Stimulated activated CD8-positive, alpha-beta memory T cell treated with anti-CD3 and anti-CD28 coated beads, Interleukin-2, amount 100 ng/mL, for 48 hours (primary cell): ENCODE measurements around the gene FGGY.

Experiments used
- DNase-seq, 2 donors: peaks; one replicate each; pipeline ENCODE4 v3.0.0-alpha.2; 2020; ENCODE audit warnings: low read depth in 2 of 2

FGGY gene

GRCh38 chr1:59414406-59415133 lies 117.7 kb downstream of the FGGY start:
- DNase-seq, result no peak

DNA sequence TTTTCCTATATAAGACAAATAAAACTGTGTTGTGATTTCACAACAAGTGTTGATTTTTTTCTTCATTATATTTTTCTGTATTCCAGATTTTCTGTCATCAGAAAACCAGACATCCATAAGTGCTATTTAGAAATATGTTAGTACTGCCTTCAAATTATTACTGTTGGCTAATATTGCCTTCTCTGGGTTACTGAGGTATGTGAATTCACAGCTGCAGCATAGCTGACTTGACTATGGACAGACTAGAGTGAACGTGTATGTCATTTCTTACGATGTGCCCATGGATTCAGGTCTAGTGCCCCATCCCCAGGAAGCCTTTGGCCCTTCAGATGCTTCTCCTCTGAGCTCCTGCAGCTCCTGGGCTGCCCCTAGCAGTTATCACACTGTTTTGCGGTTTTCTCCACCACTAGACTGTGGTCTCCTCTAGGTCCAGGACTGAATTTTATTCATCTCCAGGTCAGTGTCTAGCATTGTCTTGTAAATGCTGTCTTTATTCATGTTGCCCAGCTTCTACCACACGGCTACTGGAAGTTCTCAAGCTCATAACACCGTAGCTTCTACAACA lies 118.5 kb downstream of the FGGY start:
- DNase-seq, result no peak

DNA sequence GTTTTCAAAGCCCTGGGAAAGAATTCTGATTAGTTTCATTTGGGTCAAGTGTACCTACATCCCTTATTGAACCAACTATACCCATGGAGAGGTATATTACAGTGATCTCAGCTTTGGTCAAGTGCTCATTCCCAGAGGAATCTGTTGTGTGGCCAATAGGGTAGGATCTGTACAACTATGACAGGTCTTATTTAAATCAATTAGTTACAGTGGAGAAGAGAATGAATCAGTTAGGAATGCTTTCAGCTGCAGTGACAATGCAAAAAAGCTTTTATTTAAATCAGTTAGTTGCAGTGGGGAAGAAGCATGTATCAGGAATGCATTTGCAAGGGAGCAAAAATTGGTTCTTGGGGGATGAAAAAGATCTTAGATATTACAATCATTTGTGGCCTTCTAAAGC lies 119.0 kb downstream of the FGGY start:
- no peak for DNase-seq

DNA sequence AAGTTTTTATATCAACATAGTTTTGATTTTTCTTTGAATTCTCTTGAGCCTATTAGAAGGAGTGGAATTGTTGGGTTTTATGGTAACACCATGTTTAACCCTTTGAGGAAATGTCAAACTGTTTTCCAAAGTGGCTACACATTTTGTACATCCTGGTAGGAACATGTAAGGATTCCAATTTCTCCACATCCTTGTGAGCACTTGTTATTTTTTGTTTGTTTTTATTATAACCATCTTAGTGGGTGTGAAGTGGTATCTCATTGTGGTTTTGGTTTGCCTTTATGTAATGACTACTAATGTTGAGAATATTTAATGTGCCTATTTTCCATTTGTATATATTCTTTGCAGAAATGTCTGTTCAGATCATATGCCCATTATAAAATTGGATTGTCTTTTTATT lies 120.5 kb downstream of the FGGY start:
- no peak for DNase-seq

- no peak for DNase-seq
Measured at GRCh38 chr1:59418363-59419144, 121.7 kb downstream of the FGGY start.

- no peak for DNase-seq
Measured at GRCh38 chr1:59419361-59420140, 122.7 kb downstream of the FGGY start.

DNA sequence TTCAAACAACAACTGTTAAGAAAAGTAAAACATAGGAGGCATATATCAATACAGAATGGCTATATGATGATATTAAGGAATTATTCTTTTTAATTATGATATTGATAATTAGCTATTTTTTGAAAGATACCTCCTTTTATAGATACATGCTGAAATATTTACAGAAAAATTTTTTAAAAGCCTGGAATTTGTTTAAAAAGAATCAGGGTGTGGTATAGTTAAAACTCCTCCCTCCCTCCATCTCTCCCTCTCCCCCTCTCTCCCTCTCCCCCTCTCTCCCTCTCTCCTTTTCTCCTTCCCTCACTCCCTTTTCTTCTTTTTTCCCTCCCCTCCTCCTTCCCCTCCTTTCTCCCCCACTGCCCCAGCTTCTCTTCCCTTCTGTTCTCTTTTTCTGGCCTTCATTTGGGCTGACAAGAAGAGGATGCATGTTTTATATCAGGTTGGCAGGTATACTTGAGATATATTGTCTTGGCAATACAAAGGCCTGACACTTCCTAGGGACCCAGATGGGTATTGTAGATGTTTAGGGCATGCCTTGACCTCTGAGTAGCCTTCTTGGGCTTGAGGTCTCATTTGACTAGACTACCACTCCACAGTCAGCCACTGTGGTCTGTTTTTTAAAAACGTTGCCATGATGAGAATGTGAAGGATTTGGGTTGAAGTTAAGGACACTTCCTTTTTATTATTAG lies 124.5 kb downstream of the FGGY start:
- no peak for DNase-seq

DNA sequence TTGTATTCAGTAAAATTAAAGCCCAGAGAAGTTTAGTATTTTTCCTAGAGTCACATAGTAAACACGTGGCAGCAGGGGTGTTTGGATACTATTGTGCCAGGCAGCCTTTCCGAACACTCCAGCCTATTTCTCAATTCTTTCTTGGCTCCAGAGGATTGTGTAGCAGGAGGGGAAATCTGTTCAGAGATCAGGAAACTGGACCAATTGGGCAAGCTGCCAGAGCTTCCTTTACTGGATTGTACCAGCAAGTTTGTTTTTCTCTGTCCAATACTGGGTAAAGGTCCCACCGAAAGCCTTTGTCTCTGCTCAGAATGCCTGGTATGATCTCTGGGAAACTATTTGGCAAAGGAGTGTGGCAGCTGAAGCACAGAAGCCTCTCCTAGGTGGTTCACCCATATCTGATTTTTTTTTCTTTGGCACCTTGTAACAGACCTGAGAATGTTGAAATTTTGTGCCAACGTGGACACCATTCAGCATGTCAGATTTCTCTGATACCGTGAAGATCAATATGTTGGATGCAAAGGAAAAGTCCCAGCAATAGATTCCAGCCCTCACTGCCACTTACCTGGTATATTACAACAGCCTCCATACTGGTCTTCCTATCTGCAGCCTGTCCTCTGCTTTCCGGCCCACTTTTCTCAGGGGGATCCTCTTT lies 126.2 kb downstream of the FGGY start:
- no peak for DNase-seq

- no peak for DNase-seq
Measured at GRCh38 chr1:59427155-59427554, 130.3 kb downstream of the FGGY start.

DNA sequence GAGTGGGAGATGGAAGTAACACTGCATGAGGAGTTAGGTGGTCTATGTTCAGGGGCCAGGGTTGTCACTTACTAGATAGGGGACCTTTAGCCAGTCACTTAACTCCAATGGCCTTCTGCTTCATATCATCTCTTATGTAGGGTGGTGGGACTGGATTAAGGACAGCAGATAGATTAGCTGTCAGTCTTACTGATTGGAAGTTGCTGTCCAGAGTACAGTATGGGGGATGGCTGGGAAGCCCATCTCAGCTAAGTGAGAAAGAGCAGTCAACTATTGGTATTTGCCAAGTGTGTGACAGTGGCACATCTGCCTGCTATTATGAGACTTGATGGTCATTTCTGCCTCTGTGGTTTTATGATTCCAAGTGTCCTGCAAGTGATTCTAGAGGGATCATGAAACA lies 130.9 kb downstream of the FGGY start:
- DNase-seq, result no peak

- no peak for DNase-seq
Measured at GRCh38 chr1:59428828-59429227, 131.9 kb downstream of the FGGY start.

DNA sequence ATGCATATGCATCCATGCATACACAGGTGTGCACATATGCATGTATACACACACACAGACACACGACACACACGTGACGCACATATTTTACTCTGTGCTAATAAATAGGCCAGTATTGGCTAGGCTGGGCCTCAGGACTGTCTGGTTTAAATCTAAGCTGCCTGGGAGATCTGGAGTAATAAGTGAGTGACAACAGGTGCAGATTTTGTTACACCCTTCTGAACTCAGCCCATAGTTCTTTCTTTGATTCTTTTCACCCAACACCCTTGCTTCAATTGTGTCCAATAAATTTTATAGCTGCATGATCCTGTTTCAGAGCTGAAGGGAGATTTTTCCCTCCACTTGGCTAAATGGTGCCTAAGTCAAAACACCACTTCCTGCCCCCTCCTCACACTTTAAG lies 132.8 kb downstream of the FGGY start:
- no peak for DNase-seq

- DNase-seq, result no peak
Measured at GRCh38 chr1:59431566-59432294, 134.8 kb downstream of the FGGY start.

DNA sequence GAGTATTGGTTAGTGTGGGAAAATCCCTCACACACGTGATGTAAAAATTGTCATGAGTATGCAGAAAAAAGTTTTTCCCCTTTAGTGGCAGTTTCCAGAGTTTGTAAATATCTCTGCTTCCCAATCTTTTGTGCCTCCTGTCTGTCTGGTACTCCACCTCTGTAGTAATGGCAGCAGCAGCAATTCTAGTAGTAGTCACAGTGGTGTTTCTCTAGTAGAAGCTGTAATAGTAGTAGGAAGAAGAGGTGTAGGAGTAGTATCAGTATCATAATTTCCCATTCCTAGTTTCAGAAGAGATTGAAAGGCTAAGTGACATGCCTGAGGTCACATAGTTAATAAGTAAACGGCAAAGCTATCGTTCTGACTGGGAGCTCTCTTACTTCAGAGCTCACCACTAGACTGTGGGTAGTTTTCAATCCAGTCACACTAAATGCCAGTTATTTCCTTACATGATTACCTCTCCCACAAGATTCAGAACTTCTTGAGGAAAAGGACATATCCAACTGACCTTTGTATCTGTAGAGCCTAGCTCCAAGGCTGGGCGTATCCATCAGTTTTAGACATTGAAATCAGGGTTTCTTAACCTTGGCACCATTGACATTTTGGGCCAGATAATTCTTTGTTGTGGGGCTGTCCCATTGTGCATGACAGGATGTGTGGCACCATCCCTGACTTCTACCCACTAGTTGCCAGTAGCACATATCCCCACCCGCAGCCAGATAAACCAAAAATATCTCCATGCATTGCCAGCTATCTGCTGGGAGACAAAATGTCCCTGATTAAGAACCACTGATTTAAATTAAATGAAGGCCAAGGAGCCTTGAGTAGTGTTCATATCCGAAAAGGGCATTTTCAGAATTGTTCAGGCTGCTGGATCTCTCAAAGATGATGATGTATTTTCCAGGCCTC lies 135.9 kb downstream of the FGGY start:
- no peak for DNase-seq

DNA sequence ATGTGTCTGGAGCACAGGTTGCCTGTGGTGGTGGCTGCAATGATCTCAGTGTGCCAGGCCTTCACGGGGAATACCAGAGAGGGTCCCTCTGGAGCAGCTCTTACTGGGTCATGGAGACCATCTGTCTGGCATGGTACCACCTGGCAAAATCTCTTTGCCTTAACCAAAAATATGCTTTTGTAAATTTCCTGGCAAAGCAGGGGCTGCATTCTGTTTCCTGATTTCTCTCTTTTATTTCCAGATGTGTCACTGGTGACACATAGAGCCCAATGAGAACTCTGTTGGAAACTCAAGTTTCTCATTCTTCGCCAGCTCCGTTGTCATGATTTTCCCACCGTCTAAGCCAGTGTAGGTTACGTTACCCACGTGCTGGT lies 136.5 kb downstream of the FGGY start:
- DNase-seq, result no peak

- DNase-seq, result no peak
Measured at GRCh38 chr1:59434336-59434735, 137.4 kb downstream of the FGGY start.

- no peak for DNase-seq
Measured at GRCh38 chr1:59436637-59437036, 139.7 kb downstream of the FGGY start.

DNA sequence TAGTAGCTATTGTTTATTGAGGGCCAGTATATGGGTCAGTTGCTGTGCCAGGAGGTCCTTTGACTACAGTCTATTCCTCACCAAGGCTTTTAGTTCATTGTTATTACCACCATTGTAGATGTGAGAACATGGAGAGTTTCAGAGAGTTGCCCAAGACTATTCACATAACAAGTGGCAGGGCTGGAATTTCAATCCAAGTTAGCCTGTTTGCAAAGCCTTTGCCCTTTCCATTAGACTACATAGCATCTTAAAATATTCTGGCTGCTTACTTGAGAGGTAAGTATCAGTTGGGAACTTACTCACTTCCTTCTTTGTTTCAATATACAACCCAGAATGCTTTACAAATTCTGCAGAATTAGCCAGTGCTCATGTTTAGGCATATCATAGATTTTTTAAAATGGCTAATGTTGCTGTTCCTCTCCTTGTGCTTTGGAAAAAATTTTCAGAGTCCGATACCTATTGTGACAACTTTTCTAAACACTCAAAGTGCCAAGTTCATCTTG lies 141.2 kb downstream of the FGGY start:
- DNase-seq, result no peak

DNA sequence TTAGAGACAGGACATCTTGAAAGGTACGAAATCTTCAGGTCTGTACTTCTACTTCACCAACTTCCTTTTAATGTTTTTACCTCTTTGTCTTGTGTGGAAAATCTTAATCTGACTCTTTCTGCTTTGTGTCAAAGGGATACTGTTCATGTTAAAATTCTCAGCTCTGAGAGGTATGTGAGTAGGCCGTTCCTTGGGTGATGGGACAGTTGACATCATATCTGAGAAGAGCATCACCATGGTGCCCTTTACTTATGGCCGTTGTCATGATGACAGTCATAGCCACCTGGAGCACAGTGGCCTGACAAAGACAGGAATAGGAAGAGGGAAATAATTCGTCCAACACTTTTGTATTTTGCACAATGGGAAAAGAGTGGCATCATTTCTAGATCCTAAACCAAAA lies 145.6 kb downstream of the FGGY start:
- no peak for DNase-seq
